Measurements from ENCODE around the gene PDCD1LG2. TPM values are rescaled to one million over a fixed set of nuclear protein-coding genes. Genes with fewer than 3 reads are reported as not detected.
A peak's percentile ranks its signal among the peaks of the same experiment; 100 is the strongest.

The PDCD1LG2 gene
- total RNA-seq, 1 donor from 2014 or later, result 9.0 TPM

DNA sequence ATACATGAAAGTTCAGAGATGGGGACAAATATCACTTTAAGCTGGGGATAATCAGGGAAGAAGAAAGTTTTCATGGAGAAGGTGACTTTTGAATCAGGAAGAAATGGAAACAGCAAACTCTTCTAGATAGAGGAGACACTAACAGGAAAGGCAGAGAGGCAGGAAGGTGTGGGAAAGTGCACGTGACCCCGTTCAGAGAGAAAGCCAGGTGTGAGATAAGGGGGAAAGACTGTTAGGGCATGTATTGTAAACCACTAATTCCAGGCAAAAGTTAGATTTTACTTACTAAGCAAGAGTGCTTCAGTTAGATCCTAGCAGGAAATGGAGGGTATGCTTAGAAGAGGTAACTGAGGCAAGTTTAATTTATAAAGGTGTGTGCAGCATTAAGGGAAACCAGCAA lies 58.5 kb downstream of the PDCD1LG2 start:
- no peaks in the 10 kb centered on the region for H3K9me3 ChIP-seq
- no peak overlapping the region for H3K27ac ChIP-seq
- intact Hi-C loops (cut with DNase I), result no loop called here
- ATAC-seq (no peak), DNase-seq (no peak)
- H3K4me1 ChIP-seq, result no peaks in the 10 kb centered on the region
- no peak overlapping the region for H3K4me3 ChIP-seq
- no peaks in the 10 kb centered on the region for H3K36me3 ChIP-seq
- H3K27me3 ChIP-seq (ENCODE audit: low read depth), result no peaks in the 10 kb centered on the region
- TF ChIP-seq, protein P1, sequence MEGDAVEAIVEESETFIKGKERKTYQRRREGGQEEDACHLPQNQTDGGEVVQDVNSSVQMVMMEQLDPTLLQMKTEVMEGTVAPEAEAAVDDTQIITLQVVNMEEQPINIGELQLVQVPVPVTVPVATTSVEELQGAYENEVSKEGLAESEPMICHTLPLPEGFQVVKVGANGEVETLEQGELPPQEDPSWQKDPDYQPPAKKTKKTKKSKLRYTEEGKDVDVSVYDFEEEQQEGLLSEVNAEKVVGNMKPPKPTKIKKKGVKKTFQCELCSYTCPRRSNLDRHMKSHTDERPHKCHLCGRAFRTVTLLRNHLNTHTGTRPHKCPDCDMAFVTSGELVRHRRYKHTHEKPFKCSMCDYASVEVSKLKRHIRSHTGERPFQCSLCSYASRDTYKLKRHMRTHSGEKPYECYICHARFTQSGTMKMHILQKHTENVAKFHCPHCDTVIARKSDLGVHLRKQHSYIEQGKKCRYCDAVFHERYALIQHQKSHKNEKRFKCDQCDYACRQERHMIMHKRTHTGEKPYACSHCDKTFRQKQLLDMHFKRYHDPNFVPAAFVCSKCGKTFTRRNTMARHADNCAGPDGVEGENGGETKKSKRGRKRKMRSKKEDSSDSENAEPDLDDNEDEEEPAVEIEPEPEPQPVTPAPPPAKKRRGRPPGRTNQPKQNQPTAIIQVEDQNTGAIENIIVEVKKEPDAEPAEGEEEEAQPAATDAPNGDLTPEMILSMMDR (IDR thresholded peaks at IDR 0.05), result no peak

DNA sequence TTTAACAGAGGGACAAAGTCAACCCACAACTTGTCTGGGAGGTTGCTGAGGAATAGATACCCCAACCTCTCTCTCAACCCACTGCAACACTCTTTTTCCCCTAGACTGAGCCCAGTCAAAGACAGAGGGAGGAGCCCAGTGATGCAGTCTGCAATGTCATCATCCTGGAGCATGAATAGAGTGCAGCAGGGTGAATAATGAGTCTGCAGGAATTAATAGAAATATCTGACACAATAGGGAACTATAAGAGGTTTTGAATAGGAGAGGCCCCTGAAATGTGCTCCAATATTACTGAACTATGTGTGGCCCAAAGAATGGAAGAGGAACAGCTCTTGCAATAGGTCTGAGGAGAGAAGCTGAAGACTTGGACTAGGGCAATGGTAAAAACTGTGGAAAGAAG lies 59.1 kb downstream of the PDCD1LG2 start:
- TF ChIP-seq, protein P1 (IDR thresholded peaks at IDR 0.05), result no peak
- DNase-seq, result no peak
- Histone ChIP-seq H3K27me3 (ENCODE audit: low read depth) (no peaks in the 10 kb centered on the region), H3K4me1 (no peaks in the 10 kb centered on the region), H3K9me3 (no peaks in the 10 kb centered on the region), H3K36me3 (no peaks in the 10 kb centered on the region), H3K27ac (no peak overlapping the region), H3K4me3 (no peak overlapping the region)
- intact Hi-C loops (cut with DNase I), result no loop called here
- peak; percentile 54 to 67 for ATAC-seq

DNA sequence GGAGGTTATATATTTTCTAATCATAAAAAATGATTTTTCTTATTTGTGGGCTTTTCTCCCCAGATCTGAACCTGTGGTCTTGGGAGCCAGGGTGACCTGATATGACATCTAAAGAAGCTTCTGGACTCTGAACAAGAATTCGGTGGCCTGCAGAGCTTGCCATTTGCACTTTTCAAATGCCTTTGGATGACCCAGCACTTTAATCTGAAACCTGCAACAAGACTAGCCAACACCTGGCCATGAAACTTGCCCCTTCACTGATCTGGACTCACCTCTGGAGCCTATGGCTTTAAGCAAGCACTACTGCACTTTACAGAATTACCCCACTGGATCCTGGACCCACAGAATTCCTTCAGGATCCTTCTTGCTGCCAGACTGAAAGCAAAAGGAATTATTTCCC lies 59.6 kb downstream of the PDCD1LG2 start:
- TF ChIP-seq, protein P1 (IDR thresholded peaks at IDR 0.05), result no peak
- intact Hi-C loops (cut with DNase I), result no loop called here
- Histone ChIP-seq H3K36me3 (no peaks in the 10 kb centered on the region), H3K27ac (no peak overlapping the region), H3K9me3 (no peaks in the 10 kb centered on the region), H3K27me3 (ENCODE audit: low read depth) (no peaks in the 10 kb centered on the region), H3K4me3 (no peak overlapping the region), H3K4me1 (no peaks in the 10 kb centered on the region)
- DNase-seq (no peak), ATAC-seq (no peak)

DNA sequence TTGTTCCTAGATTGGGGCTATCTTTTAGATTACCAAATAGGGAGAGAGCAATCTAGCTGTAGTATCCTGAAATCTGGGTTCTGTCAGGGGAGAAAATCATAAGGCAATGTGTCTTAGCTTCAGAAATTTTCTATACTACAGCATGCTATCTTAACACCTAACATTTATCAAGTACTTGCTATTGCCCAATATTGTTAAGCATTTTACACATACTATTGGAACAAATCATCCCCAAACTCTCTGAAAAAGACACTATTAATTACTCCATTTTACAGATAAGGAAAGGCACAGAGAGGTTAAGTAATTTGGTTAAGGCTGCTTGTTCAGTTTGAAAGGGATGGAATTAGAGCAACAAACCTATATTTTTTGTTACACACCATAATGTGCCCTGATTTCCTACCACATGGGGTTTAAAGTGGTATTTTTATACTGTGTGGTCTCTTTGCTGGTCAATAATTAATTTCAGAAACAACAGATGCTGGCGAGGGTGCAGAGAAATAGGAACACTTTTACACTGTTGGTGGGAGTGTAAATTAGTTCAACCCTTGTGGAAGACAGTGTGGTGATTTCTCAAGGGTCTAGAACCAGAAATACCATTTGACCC lies 61.4 kb downstream of the PDCD1LG2 start:
- ATAC-seq, result no peak
- TF ChIP-seq, protein P1 (IDR thresholded peaks at IDR 0.05), result no peak

DNA sequence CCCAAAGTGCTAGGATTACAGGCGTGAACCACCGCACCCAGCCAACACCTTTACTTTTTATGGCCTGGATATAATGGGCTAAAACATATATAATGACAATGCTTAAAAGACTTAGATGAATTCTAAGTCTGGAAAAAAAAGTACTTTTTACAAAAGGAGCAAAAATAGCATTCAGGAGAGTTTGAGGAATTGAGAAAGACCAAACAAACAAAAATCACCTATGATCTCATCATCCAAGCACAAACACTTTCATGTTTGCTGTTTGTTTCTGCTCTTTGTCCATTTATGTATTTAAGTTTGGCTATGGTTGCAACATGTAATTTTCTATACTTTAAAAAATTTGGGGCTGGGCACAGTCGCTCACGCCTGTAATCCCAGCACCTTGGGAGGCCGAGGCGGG lies 63.8 kb downstream of the PDCD1LG2 start:
- Histone ChIP-seq H3K36me3 (no peaks in the 10 kb centered on the region), H3K27ac (no peak overlapping the region), H3K27me3 (ENCODE audit: low read depth) (no peaks in the 10 kb centered on the region), H3K4me1 (no peaks in the 10 kb centered on the region), H3K4me3 (no peak overlapping the region), H3K9me3 (no peaks in the 10 kb centered on the region)
- no peak for ATAC-seq
- no peak for DNase-seq
- intact Hi-C loops (cut with DNase I), result no loop called here
- TF ChIP-seq, protein P1 (IDR thresholded peaks at IDR 0.05), result no peak

More for the DNA sequence above, 61.4 kb downstream of the PDCD1LG2 start:
- Histone ChIP-seq H3K4me3 (no peak overlapping the region), H3K27me3 (ENCODE audit: low read depth) (no peaks in the 10 kb centered on the region), H3K9me3 (no peaks in the 10 kb centered on the region), H3K4me1 (no peaks in the 10 kb centered on the region), H3K27ac (no peak overlapping the region), H3K36me3 (no peaks in the 10 kb centered on the region)
- DNase-seq, result no peak
- intact Hi-C loops (cut with DNase I), result no loop called here

Measured in lower lobe of right lung (tissue), 2 donors.